GM06990 (cell line): Measurements from ENCODE around the gene NEURL1B.

Experiments
- DNase-seq: peaks from one replicate; pipeline ENCODE4 v3.0.0-alpha.2; 2011; ENCODE audit not compliant: insufficient read length; ENCODE audit errors: extremely low read depth
- H3K27me3 ChIP-seq: replicated peaks from 2 replicates; pipeline ENCODE4 v1.6.0; 2011; ENCODE audit warnings: low read length; ENCODE audit not compliant: control insufficient read depth, insufficient read depth
- H3K36me3 ChIP-seq: 2 replicates; pipeline ENCODE4 v1.5.1; 2011; ENCODE audit warnings: low read length; ENCODE audit not compliant: control insufficient read depth, insufficient read depth
- H3K4me3 ChIP-seq: replicated peaks from 2 replicates; pipeline ENCODE4 v1.5.1; 2011; ENCODE audit warnings: low read depth, mild to moderate bottlenecking, control low read depth, low read length
- TF ChIP-seq, protein P1 (sequence below): IDR thresholded peaks from 2 replicates; pipeline ENCODE4 v1.5.1; 2011; ENCODE audit warnings: low read length, control low read depth, mild to moderate bottlenecking, inconsistent platforms; ENCODE audit not compliant: insufficient read depth, poor library complexity, severe bottlenecking

NEURL1B gene

DNA sequence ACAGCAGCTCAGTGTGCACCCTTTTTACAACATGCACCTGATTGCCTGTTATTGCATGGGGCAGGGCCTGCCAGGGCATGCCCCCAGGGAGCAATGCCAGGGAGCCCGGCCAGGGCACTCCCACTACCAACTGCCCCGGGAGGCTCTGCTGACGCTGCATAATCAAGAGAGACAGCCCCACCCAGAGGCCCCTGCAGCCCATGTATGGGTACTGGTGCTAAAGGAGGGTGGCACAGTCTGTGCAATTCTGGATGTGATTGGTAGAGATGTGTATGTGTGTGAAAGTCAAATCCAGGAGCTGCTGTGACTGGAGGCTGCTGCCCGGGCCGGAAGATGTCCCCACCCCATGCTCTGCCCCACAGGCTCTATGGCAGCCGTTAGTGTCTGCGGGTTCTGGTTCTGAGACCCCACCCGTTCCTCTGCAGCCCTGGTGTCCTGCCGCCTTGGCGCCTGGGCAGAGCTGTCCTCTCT lies 3.9 kb upstream of the NEURL1B start:
- DNase-seq = no peak
- TF ChIP-seq, protein P1, sequence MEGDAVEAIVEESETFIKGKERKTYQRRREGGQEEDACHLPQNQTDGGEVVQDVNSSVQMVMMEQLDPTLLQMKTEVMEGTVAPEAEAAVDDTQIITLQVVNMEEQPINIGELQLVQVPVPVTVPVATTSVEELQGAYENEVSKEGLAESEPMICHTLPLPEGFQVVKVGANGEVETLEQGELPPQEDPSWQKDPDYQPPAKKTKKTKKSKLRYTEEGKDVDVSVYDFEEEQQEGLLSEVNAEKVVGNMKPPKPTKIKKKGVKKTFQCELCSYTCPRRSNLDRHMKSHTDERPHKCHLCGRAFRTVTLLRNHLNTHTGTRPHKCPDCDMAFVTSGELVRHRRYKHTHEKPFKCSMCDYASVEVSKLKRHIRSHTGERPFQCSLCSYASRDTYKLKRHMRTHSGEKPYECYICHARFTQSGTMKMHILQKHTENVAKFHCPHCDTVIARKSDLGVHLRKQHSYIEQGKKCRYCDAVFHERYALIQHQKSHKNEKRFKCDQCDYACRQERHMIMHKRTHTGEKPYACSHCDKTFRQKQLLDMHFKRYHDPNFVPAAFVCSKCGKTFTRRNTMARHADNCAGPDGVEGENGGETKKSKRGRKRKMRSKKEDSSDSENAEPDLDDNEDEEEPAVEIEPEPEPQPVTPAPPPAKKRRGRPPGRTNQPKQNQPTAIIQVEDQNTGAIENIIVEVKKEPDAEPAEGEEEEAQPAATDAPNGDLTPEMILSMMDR = no peak
- H3K27me3 ChIP-seq = peaks cover 2% of the 10 kb centered on the region
- no peak overlapping the region for H3K4me3 ChIP-seq
- H3K36me3 ChIP-seq = no peaks in the 10 kb centered on the region

DNA sequence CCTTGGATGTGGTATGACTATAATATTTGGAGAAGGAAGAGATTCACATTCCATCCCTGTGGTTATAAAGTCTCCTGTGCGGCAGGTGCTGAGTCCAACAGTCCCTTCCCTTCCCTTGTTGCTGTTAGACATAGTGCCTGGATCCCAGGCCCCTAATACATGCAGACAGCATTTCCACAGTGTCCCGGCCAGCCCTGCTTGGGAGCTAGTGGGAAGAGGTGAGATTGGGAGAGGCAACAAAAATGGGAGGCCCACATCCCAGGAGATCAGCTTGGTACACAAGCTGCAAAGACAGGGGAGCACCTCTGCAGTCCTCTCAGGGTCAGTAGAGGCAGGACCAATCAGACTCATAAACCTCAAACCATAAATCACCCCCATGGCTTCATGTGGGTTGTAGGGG lies 3.3 kb upstream of the NEURL1B start:
- TF ChIP-seq, protein P1 = no peak
- Histone ChIP-seq H3K36me3 (no peaks in the 10 kb centered on the region), H3K4me3 (no peak overlapping the region), H3K27me3 (no peaks in the 10 kb centered on the region; the same call in none of the 2 replicates)
- no peak for DNase-seq

GRCh38 chr5:172638209-172638768 lies 2.8 kb upstream of the NEURL1B start:
- Histone ChIP-seq H3K4me3 (no peak overlapping the region), H3K36me3 (no peaks in the 10 kb centered on the region), H3K27me3 (no peaks in the 10 kb centered on the region; the same call in none of the 2 replicates)
- DNase-seq = no peak
- TF ChIP-seq, protein P1 = no peak

DNA sequence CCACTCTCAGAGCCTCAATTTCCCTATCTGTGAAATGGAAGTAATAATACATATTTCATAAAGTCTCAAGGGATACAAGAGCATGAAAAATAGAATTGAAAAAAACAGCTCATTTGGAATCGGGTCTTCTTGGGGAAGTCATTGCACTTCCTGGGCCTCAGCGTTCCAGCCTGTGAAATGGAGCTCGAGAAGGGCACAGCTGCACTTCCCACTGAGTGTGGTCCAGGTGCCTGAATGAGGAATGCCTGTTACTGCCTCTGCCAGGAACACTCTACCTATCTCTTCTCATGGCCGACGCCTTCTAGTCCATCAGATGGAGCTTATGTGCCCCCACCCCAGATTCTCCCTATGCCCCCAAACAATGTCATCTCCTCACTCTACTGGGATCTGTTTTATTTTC lies 924 bp upstream of the NEURL1B start:
- no peak overlapping the region for H3K4me3 ChIP-seq
- H3K27me3 ChIP-seq = peaks cover 5% of the 10 kb centered on the region
- TF ChIP-seq, protein P1 = no peak
- DNase-seq = no peak
- H3K36me3 ChIP-seq = no peaks in the 10 kb centered on the region

DNA sequence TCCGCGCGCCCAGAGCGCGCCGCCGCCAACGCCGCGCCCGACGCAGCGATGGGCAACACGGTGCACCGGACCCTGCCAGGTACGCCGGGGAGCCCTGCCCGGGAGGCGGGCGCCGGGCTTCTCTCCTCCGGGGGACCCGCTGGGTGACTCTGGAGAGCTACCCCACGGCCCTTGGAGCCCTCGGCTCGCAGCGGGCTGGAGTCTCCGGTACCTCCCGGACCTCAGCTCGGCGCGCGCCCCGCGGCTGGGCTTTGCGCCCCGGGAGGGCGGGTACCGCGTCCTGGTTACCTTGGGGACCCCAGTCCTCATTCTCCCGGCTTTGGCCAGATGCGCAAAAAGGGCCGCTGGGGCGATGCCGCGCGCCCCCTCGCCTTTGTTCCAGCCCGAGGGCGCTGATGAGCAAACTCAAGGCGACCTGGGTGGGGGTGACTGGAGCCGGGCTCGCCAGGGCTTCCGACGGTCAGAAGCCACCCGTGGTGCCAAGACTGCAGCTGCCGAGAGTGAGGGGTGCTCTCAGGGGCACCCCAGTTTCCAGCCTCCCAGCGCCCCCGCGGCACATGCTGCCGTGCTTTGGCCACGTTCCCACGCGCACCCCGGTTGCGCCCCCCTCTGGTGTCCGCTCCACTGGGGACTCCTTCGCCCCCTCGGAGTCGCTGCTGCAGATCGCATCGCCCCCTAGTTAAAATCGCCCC lies 442 bp downstream of the NEURL1B start:
- H3K27me3 ChIP-seq = peaks cover 7% of the 10 kb centered on the region

More for the DNA sequence above, 442 bp downstream of the NEURL1B start:
- no peaks in the 10 kb centered on the region for H3K36me3 ChIP-seq
- H3K4me3 ChIP-seq = peak overlapping the region; percentile 33; the same call in 1 of the 2 replicates
- TF ChIP-seq, protein P1 = peak; percentile 6
- DNase-seq = peak; percentile 25
